ENCODE measurements around the gene GABRR1.

GABRR1 gene

GRCh38 chr6:89217299-89217910 lies at the start of gene GABRR1:
TSS of gene GABRR1 (minus strand) at chr6:89217358. CDS start at chr6:89217322, 36 bp downstream.
- Mint-ChIP-seq H3K36me3 (ENCODE audit: low read depth) (no peaks in the 10 kb centered on the region), H3K4me1 (ENCODE audit: low read depth) (no peaks in the 10 kb centered on the region), H3K9me3 (no peaks in the 10 kb centered on the region), H3K27me3 (ENCODE audit: low read depth) (peaks cover 29% of the 10 kb centered on the region), H3K4me3 (no peak within 1 kb of the TSS), H3K27ac (no peak within 1 kb of the TSS)
- no peak for DNase-seq (ENCODE audit: low spot score)

- H3K27me3 Mint-ChIP-seq (ENCODE audit: low read depth): peaks cover 3% of the 10 kb centered on the region
- no peaks in the 10 kb centered on the region for H3K9me3 Mint-ChIP-seq
- H3K4me1 Mint-ChIP-seq (ENCODE audit: low read depth): no peaks in the 10 kb centered on the region
- DNase-seq (ENCODE audit: low spot score): no peak
- H3K27ac Mint-ChIP-seq: no peak overlapping the region
- H3K36me3 Mint-ChIP-seq (ENCODE audit: low read depth): no peaks in the 10 kb centered on the region
- H3K4me3 Mint-ChIP-seq: no peak overlapping the region
Measured at GRCh38 chr6:89264296-89264695, 47.1 kb upstream of the GABRR1 start.

- H3K27me3 Mint-ChIP-seq (ENCODE audit: low read depth): peaks cover 3% of the 10 kb centered on the region
- H3K36me3 Mint-ChIP-seq (ENCODE audit: low read depth): no peaks in the 10 kb centered on the region
- H3K4me3 Mint-ChIP-seq: no peak overlapping the region
- H3K9me3 Mint-ChIP-seq: no peaks in the 10 kb centered on the region
- H3K27ac Mint-ChIP-seq: no peak overlapping the region
- no peak for DNase-seq (ENCODE audit: low spot score)
- H3K4me1 Mint-ChIP-seq (ENCODE audit: low read depth): no peaks in the 10 kb centered on the region
Measured at GRCh38 chr6:89260832-89261231, 43.7 kb upstream of the GABRR1 start.

GRCh38 chr6:89260310-89260709 lies 43.2 kb upstream of the GABRR1 start:
- no peaks in the 10 kb centered on the region for H3K36me3 Mint-ChIP-seq (ENCODE audit: low read depth)
- no peak for DNase-seq (ENCODE audit: low spot score)
- no peaks in the 10 kb centered on the region for H3K27me3 Mint-ChIP-seq (ENCODE audit: low read depth)
- H3K4me3 Mint-ChIP-seq: no peak overlapping the region
- H3K27ac Mint-ChIP-seq: no peak overlapping the region
- H3K4me1 Mint-ChIP-seq (ENCODE audit: low read depth): no peaks in the 10 kb centered on the region
- no peaks in the 10 kb centered on the region for H3K9me3 Mint-ChIP-seq

- H3K27ac Mint-ChIP-seq: no peak overlapping the region
- H3K9me3 Mint-ChIP-seq: no peaks in the 10 kb centered on the region
- no peak for DNase-seq (ENCODE audit: low spot score)
- no peaks in the 10 kb centered on the region for H3K4me1 Mint-ChIP-seq (ENCODE audit: low read depth)
- H3K36me3 Mint-ChIP-seq (ENCODE audit: low read depth): no peaks in the 10 kb centered on the region
- no peak overlapping the region for H3K4me3 Mint-ChIP-seq
- peaks cover 3% of the 10 kb centered on the region for H3K27me3 Mint-ChIP-seq (ENCODE audit: low read depth)
Measured at GRCh38 chr6:89258912-89259311, 41.8 kb upstream of the GABRR1 start.

GRCh38 chr6:89257781-89258180 lies 40.6 kb upstream of the GABRR1 start:
- no peaks in the 10 kb centered on the region for H3K9me3 Mint-ChIP-seq
- no peak overlapping the region for H3K27ac Mint-ChIP-seq
- H3K36me3 Mint-ChIP-seq (ENCODE audit: low read depth): no peaks in the 10 kb centered on the region
- no peak overlapping the region for H3K4me3 Mint-ChIP-seq
- peaks cover 5% of the 10 kb centered on the region for H3K27me3 Mint-ChIP-seq (ENCODE audit: low read depth)
- H3K4me1 Mint-ChIP-seq (ENCODE audit: low read depth): no peaks in the 10 kb centered on the region
- no peak for DNase-seq (ENCODE audit: low spot score)

GRCh38 chr6:89257346-89257745 lies 40.2 kb upstream of the GABRR1 start:
- H3K27me3 Mint-ChIP-seq (ENCODE audit: low read depth): peaks cover 5% of the 10 kb centered on the region
- no peak for DNase-seq (ENCODE audit: low spot score)
- H3K4me1 Mint-ChIP-seq (ENCODE audit: low read depth): no peaks in the 10 kb centered on the region
- no peak overlapping the region for H3K27ac Mint-ChIP-seq
- no peaks in the 10 kb centered on the region for H3K36me3 Mint-ChIP-seq (ENCODE audit: low read depth)
- no peaks in the 10 kb centered on the region for H3K9me3 Mint-ChIP-seq
- H3K4me3 Mint-ChIP-seq: no peak overlapping the region

- no peak for DNase-seq (ENCODE audit: low spot score)
- Mint-ChIP-seq H3K27ac (no peak overlapping the region), H3K27me3 (ENCODE audit: low read depth) (peaks cover 5% of the 10 kb centered on the region)
Measured at GRCh38 chr6:89255417-89255816, 38.3 kb upstream of the GABRR1 start.

GRCh38 chr6:89254569-89254968 lies 37.4 kb upstream of the GABRR1 start:
- Mint-ChIP-seq H3K4me1 (ENCODE audit: low read depth) (no peaks in the 10 kb centered on the region), H3K36me3 (ENCODE audit: low read depth) (no peaks in the 10 kb centered on the region), H3K9me3 (no peaks in the 10 kb centered on the region), H3K27me3 (ENCODE audit: low read depth) (peaks cover 5% of the 10 kb centered on the region), H3K4me3 (no peak overlapping the region), H3K27ac (no peak overlapping the region)
- no peak for DNase-seq (ENCODE audit: low spot score)

More at GRCh38 chr6:89255417-89255816, 38.3 kb upstream of the GABRR1 start:
- no peaks in the 10 kb centered on the region for H3K4me1 Mint-ChIP-seq (ENCODE audit: low read depth)
- H3K9me3 Mint-ChIP-seq: no peaks in the 10 kb centered on the region
- H3K36me3 Mint-ChIP-seq (ENCODE audit: low read depth): no peaks in the 10 kb centered on the region
- H3K4me3 Mint-ChIP-seq: no peak overlapping the region

- no peak overlapping the region for H3K27ac Mint-ChIP-seq
- no peak for DNase-seq (ENCODE audit: low spot score)
- peaks cover 7% of the 10 kb centered on the region for H3K27me3 Mint-ChIP-seq (ENCODE audit: low read depth)
- H3K9me3 Mint-ChIP-seq: no peaks in the 10 kb centered on the region
- H3K4me1 Mint-ChIP-seq (ENCODE audit: low read depth): no peaks in the 10 kb centered on the region
- no peak overlapping the region for H3K4me3 Mint-ChIP-seq
- H3K36me3 Mint-ChIP-seq (ENCODE audit: low read depth): no peaks in the 10 kb centered on the region
Measured at GRCh38 chr6:89252907-89253306, 35.7 kb upstream of the GABRR1 start.

- H3K9me3 Mint-ChIP-seq: no peaks in the 10 kb centered on the region
- no peak overlapping the region for H3K27ac Mint-ChIP-seq
Measured at GRCh38 chr6:89251976-89252375, 34.8 kb upstream of the GABRR1 start.

GRCh38 chr6:89251170-89251569 lies 34.0 kb upstream of the GABRR1 start:
- H3K27ac Mint-ChIP-seq: no peak overlapping the region

More at GRCh38 chr6:89251976-89252375, 34.8 kb upstream of the GABRR1 start:
- H3K27me3 Mint-ChIP-seq (ENCODE audit: low read depth): peaks cover 11% of the 10 kb centered on the region
- H3K4me1 Mint-ChIP-seq (ENCODE audit: low read depth): no peaks in the 10 kb centered on the region
- H3K4me3 Mint-ChIP-seq: no peak overlapping the region
- H3K36me3 Mint-ChIP-seq (ENCODE audit: low read depth): no peaks in the 10 kb centered on the region
- no peak for DNase-seq (ENCODE audit: low spot score)

GRCh38 chr6:89250239-89250638 lies 33.1 kb upstream of the GABRR1 start:
- Mint-ChIP-seq H3K4me3 (no peak overlapping the region), H3K36me3 (ENCODE audit: low read depth) (no peaks in the 10 kb centered on the region), H3K27ac (no peak overlapping the region), H3K9me3 (no peaks in the 10 kb centered on the region), H3K27me3 (ENCODE audit: low read depth) (peaks cover 11% of the 10 kb centered on the region), H3K4me1 (ENCODE audit: low read depth) (no peaks in the 10 kb centered on the region)
- no peak for DNase-seq (ENCODE audit: low spot score)

More at GRCh38 chr6:89251170-89251569, 34.0 kb upstream of the GABRR1 start:
- no peak for DNase-seq (ENCODE audit: low spot score)
- Mint-ChIP-seq H3K4me1 (ENCODE audit: low read depth) (no peaks in the 10 kb centered on the region), H3K27me3 (ENCODE audit: low read depth) (peaks cover 11% of the 10 kb centered on the region), H3K9me3 (no peaks in the 10 kb centered on the region), H3K4me3 (no peak overlapping the region), H3K36me3 (ENCODE audit: low read depth) (no peaks in the 10 kb centered on the region)

- Mint-ChIP-seq H3K36me3 (ENCODE audit: low read depth) (no peaks in the 10 kb centered on the region), H3K27me3 (ENCODE audit: low read depth) (peaks cover 20% of the 10 kb centered on the region), H3K4me3 (no peak overlapping the region), H3K4me1 (ENCODE audit: low read depth) (peaks cover 10% of the 10 kb centered on the region), H3K27ac (no peak overlapping the region), H3K9me3 (no peaks in the 10 kb centered on the region)
- DNase-seq (ENCODE audit: low spot score): no peak
Measured at GRCh38 chr6:89244241-89244985, 27.3 kb upstream of the GABRR1 start.

GRCh38 chr6:89243331-89243629 lies 26.1 kb upstream of the GABRR1 start:
- no peak for DNase-seq (ENCODE audit: low spot score)
- Mint-ChIP-seq H3K27me3 (ENCODE audit: low read depth) (peaks cover 24% of the 10 kb centered on the region), H3K27ac (no peak overlapping the region), H3K4me3 (no peak overlapping the region), H3K36me3 (ENCODE audit: low read depth) (no peaks in the 10 kb centered on the region), H3K9me3 (no peaks in the 10 kb centered on the region), H3K4me1 (ENCODE audit: low read depth) (peaks cover 14% of the 10 kb centered on the region)
